Measurements from ENCODE around the gene BRSK2.
"Not testable (repeated sequence)": the region's sequence is repeated elsewhere in the genome, so short reads cannot be mapped to it uniquely, and the experiment has no call there.

The BRSK2 gene

GRCh38 chr11:1502168-1502953 lies 112.6 kb downstream of the BRSK2 start:
- no peak for DNase-seq

DNA sequence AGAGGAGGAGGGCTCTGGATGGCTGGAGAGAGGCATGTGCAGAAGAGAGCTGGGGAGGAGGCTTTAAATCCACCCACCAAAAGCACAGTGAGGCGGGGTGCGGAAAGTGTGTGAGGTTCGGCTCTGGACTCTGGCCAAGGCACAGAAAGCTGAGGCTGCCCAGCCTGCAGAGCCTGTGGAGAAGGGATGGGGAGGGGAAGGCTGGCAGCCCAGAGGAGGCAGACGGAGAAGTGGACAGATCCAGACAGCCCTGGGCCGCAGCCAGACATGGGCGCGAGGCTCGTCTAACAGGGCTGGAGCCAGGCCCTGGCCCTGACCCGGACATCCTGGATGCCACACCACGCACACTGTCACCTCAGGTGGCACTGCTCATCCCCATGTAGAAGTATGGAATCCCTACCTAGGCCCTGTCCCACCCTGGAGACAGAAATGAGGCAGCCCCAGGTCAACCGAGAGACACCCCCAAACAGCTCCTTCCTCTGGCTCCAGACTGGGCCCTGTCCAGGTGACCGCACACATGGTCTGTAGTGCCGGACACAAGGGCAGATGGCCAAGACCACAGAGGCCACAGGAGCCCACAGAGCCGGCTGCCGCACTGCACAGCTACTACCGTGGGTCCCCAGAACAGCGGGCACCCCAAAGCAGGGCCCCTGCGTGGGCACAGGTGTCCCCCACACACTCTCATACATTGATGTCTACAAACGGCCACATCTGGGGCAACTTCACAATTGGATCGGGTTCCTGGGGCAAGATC lies 113.4 kb downstream of the BRSK2 start:
- DNase-seq, result no peak

DNA sequence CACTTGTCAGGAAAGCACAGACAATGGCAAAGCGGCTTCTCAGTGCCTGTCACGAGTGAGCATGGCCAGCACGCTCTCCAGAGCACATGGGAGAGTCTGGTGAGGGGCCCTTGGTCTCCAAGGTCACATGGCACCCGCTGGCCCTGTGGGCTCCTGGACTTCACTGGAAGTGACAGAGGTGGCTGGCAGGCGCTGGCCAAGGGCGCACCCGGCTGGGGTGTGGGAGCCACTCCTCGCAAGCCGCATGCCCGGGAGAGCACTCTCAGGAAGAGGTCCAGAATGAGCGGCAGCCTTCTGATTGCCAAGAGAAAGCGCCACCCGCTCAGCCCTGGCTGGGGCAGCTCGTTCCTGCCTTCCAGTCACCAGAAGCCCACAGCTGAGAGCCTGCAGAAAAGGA lies 114.0 kb downstream of the BRSK2 start:
- DNase-seq, result no peak

DNA sequence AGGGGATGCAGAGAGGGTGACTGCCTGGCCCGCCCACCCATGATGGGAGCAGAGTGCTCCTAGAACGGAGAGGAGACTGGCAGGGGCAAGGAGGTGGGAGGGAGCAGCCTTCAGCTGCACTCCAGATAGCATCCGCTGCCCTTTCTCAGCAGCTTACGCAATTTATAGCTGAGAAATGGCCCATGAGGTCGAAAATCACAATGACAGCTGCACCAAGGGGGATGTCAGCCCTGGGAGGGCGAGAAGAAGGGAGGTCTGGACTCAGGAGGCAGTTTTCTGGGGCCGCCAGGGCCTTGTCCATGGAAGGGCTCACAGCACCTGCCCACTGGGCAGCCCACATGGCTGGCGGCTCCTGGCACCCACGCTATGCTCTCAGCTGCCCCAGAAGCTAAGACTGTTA lies 114.4 kb downstream of the BRSK2 start:
- DNase-seq, result no peak

DNA sequence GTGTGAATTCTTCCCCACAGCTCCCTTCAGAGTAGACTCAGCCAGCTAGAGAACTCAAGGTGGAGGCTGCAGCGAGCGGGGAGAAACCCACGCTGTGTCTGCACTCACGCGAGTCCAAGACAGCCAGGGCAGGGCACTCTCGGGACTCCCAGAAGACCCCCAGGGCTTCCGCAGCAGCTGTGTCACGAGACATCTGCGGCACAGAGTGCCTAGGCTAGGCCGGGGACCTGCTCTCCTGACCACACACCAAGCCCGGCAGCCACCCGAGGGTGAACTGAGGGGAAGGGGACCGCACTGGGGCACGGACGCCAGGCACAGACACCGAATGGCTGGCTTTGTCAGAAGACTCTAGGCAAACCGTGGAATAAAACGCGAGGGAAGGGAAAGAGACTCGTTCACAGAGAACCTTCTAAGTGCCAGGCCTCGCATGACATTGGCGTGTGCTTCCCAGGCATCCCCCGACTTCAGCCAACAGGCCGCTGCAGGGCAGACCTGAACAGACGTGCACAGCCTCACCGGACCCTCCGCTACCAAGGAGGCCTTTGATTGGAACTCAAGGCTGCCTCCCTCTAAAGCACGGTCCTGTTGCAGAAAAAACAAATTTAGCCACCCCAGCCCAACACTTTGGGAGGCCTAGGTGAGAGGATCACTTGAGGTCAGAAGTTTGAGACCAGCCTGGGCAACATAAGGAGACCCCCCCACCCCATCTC lies 115.0 kb downstream of the BRSK2 start:
- no peak for DNase-seq

- no peak for DNase-seq
These were observed 115.7 kb downstream of the BRSK2 start for GRCh38 chr11:1505480-1505879.

DNA sequence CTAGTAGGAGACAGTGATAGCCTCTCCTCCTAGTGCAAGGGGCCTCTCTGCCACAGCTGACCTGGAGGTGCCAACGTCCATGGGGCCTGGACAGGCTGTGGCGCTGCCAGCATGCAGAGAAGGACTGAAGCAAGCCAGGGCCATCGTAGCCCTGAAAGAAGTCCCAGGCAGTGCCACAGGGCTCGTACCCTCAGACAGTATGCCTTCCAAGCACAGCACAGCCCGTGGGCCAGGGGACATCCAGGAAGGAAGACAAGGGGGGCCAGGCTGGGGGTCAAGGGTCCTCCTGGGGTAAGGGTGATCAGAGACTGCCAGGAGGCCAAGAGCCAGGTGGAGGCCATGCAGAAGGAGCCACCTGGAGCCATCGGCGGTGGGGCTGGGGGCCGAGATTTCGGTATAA lies 117.2 kb downstream of the BRSK2 start:
- no peak for DNase-seq

DNA sequence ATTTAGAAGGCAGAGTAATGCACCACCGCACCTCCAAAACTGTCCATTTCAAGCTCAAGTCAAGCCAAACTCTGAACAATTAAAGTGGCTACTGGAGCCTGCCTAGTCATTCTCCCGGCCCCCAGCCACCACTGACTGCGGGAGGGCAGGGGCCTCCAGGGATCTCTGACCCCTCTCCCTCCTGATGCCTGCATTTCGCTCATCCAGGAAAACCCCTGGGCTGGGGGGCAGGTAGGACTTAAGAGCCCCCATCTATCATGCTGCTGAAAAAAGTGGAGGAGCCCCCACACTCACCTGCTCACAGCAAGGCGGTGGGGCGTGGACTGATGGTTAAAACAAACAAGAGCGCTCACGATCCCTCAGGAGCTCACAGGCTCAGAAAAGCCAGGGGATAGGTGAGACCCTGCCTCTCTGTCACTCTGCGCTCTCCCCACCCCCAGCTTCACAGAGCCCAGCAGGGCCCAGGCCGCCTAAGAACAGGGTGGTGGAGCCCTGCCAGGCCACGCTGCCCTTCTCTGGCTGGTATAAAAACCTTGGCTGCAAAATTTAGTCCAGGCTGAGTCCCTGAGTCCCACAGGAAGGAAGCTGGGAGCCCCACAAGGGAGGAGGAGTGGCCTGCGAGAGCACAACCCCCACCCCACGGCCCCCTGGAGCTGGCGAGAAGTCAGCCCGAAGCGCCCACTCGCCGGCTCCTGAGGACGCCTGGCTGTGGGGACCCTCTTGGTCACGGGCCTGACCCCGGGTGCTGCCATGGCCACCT lies 117.8 kb downstream of the BRSK2 start:
- DNase-seq, result no peak

DNA sequence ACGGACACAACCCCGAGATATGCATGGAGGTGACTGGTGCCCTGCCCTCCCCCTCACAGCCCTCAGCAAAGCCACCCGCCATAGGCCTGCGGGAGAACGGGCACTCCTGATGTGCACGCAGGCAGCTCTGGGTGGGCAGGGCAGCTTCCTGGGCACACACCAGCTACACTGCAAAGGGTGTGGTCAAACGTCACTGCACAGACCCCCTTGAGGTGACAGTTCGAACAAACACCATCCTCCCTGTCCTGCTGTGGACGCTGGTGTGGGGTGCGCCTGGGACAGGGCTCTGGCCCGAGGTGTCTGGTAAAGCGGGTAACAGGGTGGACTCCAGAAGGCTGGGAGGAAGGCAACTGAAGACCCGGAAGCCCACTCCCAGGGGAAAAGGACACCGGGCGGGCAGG lies 118.8 kb downstream of the BRSK2 start:
- DNase-seq, result no peak

GRCh38 chr11:1508986-1509385 lies 119.3 kb downstream of the BRSK2 start:
- no peak for DNase-seq

GRCh38 chr11:1509626-1510255 lies 120.0 kb downstream of the BRSK2 start:
- no peak for DNase-seq

DNA sequence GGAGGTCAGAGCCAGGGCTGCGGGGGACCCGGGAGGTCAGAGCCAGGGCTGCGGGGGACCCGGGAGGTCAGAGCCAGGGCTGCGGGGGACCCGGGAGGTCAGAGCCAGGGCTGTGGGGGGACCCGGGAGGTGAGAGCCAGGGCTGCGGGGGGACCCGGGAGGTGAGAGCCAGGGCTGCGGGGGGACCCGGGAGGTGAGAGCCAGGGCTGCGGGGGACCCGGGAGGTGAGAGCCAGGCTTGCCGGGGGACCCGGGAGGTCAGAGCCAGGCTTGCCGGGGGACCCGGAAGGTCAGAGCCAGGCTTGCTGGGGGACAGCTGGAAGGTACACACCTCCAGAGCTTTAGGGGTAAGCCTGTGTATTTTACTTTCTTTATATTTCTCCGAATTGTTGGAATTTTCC lies 120.6 kb downstream of the BRSK2 start:
- DNase-seq, result not testable (repeated sequence)

GRCh38 chr11:1510928-1511327 lies 121.2 kb downstream of the BRSK2 start:
- DNase-seq, result no peak

- no peak for DNase-seq
These were observed 122.3 kb downstream of the BRSK2 start for GRCh38 chr11:1511937-1512496.

All from NCI-H526 treated with DMSO at 0.1 percent for 48 hours (cell line).